HEK293T (cell line): Measurements from ENCODE around the gene SYMPK.

ENCODE experiments used
- CTCF ChIA-PET: fragments of 350-600 bp; formaldehyde crosslinking; extraction: SDS; loops from one replicate; lab custom pipeline; 2021; ENCODE audit warnings: antibody characterized with exemption, inconsistent platforms; lab: Yijun Ruan, JAX
- POLR2A ChIA-PET: fragments of 350-600 bp; formaldehyde crosslinking; extraction: SDS; loops from one replicate; lab custom pipeline; 2020; ENCODE audit warnings: antibody characterized with exemption, inconsistent platforms; lab: Yijun Ruan, JAX
- DNase-seq: peaks from one replicate; pipeline ENCODE4 v3.0.0; 2012; ENCODE audit warnings: mixed read lengths; ENCODE audit errors: extremely low spot score
- ARNT ChIP-seq: fragments of 450-650 bp; IDR thresholded peaks from 2 replicates; pipeline ENCODE4 v1.6.1; 2017; ENCODE audit warnings: mild to moderate bottlenecking
- BHLHE40 ChIP-seq: fragments of 450-650 bp; IDR thresholded peaks from 2 replicates; pipeline ENCODE4 v1.6.1; 2016; ENCODE audit warnings: mild to moderate bottlenecking, moderate library complexity, borderline replicate concordance
- CTBP1 ChIP-seq: fragments of 450-650 bp; IDR thresholded peaks from 2 replicates; pipeline ENCODE4 v1.6.1; 2016; ENCODE audit warnings: borderline replicate concordance
- ELF4 ChIP-seq: fragments of 450-650 bp; IDR thresholded peaks from 2 replicates; pipeline ENCODE4 v1.6.1; 2017; ENCODE audit warnings: antibody characterized with exemption
- FOXA1 ChIP-seq: fragments of 450-650 bp; IDR thresholded peaks from 2 replicates; pipeline ENCODE4 v1.6.1; 2016; ENCODE audit warnings: mild to moderate bottlenecking
- FOXK2 ChIP-seq: fragments of 450-650 bp; IDR thresholded peaks from 2 replicates; pipeline ENCODE4 v1.6.1; 2016; ENCODE audit warnings: mild to moderate bottlenecking
- FOXM1 ChIP-seq: fragments of 450-650 bp; IDR thresholded peaks from 2 replicates; pipeline ENCODE4 v1.6.1; 2017; ENCODE audit warnings: mild to moderate bottlenecking, borderline replicate concordance
- HDGF ChIP-seq: fragments of 450-650 bp; IDR thresholded peaks from 2 replicates; pipeline ENCODE4 v1.6.1; 2017; ENCODE audit warnings: antibody characterized with exemption, borderline replicate concordance
- L3MBTL2 ChIP-seq: fragments of 450-650 bp; conservative IDR thresholded peaks from 2 replicates; pipeline ENCODE4 v1.6.1; 2016; ENCODE audit warnings: mild to moderate bottlenecking
- LEF1 ChIP-seq: fragments of 450-650 bp; IDR thresholded peaks from 2 replicates; pipeline ENCODE4 v1.6.1; 2017; ENCODE audit warnings: mild to moderate bottlenecking, borderline replicate concordance
- NFRKB ChIP-seq: fragments of 450-650 bp; IDR thresholded peaks from 2 replicates; pipeline ENCODE4 v1.6.1; 2016; ENCODE audit warnings: mild to moderate bottlenecking, moderate library complexity
- PKNOX1 ChIP-seq: fragments of 450-650 bp; IDR thresholded peaks from 2 replicates; pipeline ENCODE4 v1.6.1; 2016
- SP1 ChIP-seq: fragments of 450-650 bp; IDR thresholded peaks from 2 replicates; pipeline ENCODE4 v1.6.1; 2017
- SUZ12 ChIP-seq: fragments of 450-650 bp; IDR thresholded peaks from 2 replicates; pipeline ENCODE4 v1.6.1; 2016; ENCODE audit warnings: mild to moderate bottlenecking
- TARDBP ChIP-seq: fragments of 450-650 bp; IDR thresholded peaks from 2 replicates; pipeline ENCODE4 v1.6.1; 2016
- ZNF384 ChIP-seq: fragments of 450-650 bp; IDR thresholded peaks from 2 replicates; pipeline ENCODE4 v1.6.1; 2016

Gene SYMPK

GRCh38 chr19:45817010-45817724, 45.8 kb downstream of the SYMPK start:
- CTCF ChIA-PET, result interaction anchor here (0.5 to 1.8 kb wide), 20 partner anchors 8 to 272 kb away, joined by 3 to 7 read pairs (median 4); partner anchors contain the start of gene SIX5
- TF ChIP-seq ZNF384, result peak; percentile 99
- TF ChIP-seq FOXA1, result no peak
- POLR2A ChIA-PET, result interaction anchor here (0.9 to 1.0 kb wide), 2 partner anchors 46 to 48 kb away, joined by 4 to 5 read pairs; partner anchors contain the start of genes SIX5 and SYMPK
- DNase-seq, result peak; percentile 98

- no peak for DNase-seq
- ChIA-PET POLR2A (interaction anchor here (0.9 to 1.0 kb wide), 2 partner anchors 47 kb away, joined by 4 to 5 read pairs; partner anchors contain the start of genes SIX5 and SYMPK), CTCF (interaction anchor here (0.5 to 1.8 kb wide), 20 partner anchors 8 to 273 kb away, joined by 3 to 7 read pairs (median 4); partner anchors contain the start of gene SIX5)
- TF ChIP-seq PKNOX1, result no peak
- no peak for TF ChIP-seq SUZ12
- TF ChIP-seq TARDBP, result no peak
- no peak for TF ChIP-seq ELF4
- TF ChIP-seq HDGF, result no peak
- TF ChIP-seq ZNF384, result no peak
- TF ChIP-seq LEF1, result no peak
- no peak for TF ChIP-seq FOXA1
- no peak for TF ChIP-seq L3MBTL2
- no peak for TF ChIP-seq CTBP1
- TF ChIP-seq SP1, result no peak
- no peak for TF ChIP-seq NFRKB
- no peak for TF ChIP-seq FOXM1
- TF ChIP-seq FOXK2, result no peak
- no peak for TF ChIP-seq ARNT
- TF ChIP-seq BHLHE40, result no peak
These were observed 46.5 kb downstream of the SYMPK start for GRCh38 chr19:45816236-45817009.

GRCh38 chr19:45815481-45816216, 47.3 kb downstream of the SYMPK start:
- DNase-seq, result no peak
- CTCF ChIA-PET, result interaction anchor here (1.5 kb wide), 1 partner anchor 46 kb away, joined by 5 read pairs; the partner anchor contains the start of gene SIX5
- TF ChIP-seq TARDBP (no peak), ZNF384 (no peak), HDGF (no peak), SUZ12 (no peak)
- POLR2A ChIA-PET, result no interaction called here

- ChIA-PET CTCF (no interaction called here), POLR2A (no interaction called here)
- no peak for DNase-seq
- TF ChIP-seq ZNF384 (no peak), CTBP1 (no peak), SUZ12 (no peak), BHLHE40 (no peak), PKNOX1 (no peak), SP1 (no peak), FOXM1 (no peak), HDGF (no peak), L3MBTL2 (no peak), FOXA1 (no peak), ELF4 (no peak), ARNT (no peak), NFRKB (no peak), TARDBP (no peak), LEF1 (no peak), FOXK2 (no peak)
These were observed 48.0 kb downstream of the SYMPK start, which contains the start of gene RSPH6A for GRCh38 chr19:45814851-45815480. Gene RSPH6A (minus strand): TSS chr19:45815308. CDS start chr19:45815176, 132 bp downstream.

GRCh38 chr19:45814166-45814780, 48.7 kb downstream of the SYMPK start:
- ChIA-PET POLR2A (no interaction called here), CTCF (interaction anchor here (0.6 kb wide), 1 partner anchor 110 kb away, joined by 4 read pairs; no protein-coding TSS in a partner anchor)
- TF ChIP-seq NFRKB (no peak), BHLHE40 (no peak), FOXM1 (no peak), ZNF384 (no peak), CTBP1 (no peak), ELF4 (no peak), L3MBTL2 (no peak), FOXK2 (no peak), TARDBP (no peak), HDGF (no peak), PKNOX1 (no peak), FOXA1 (no peak), SP1 (no peak), SUZ12 (no peak), ARNT (no peak)
- no peak for DNase-seq
